Measurements from ENCODE around the gene HBS1L. TPM values are rescaled to one million over a fixed set of nuclear protein-coding genes. Genes with fewer than 3 reads are reported as not detected.

HBS1L gene
- total RNA-seq, 4 donors from 2014 or later: 52.8 to 87.1 (median 70.7) TPM

- TF ChIP-seq POLR2A (IDR thresholded peaks at IDR 0.05) (no peak), CTCF (IDR thresholded peaks at IDR 0.05) (no peak)
Measured at GRCh38 chr6:134936931-134937330, 117.7 kb downstream of the HBS1L start.

GRCh38 chr6:134936476-134936875, 118.1 kb downstream of the HBS1L start:
- Histone ChIP-seq H3K4me1 (no peaks in the 10 kb centered on the region), H3K4me3 (replicated peaks in 1 of 3) (no peak overlapping the region), H3K27ac (no peak overlapping the region), H3K27me3 (no peaks in the 10 kb centered on the region), H3K9me3 (no peaks in the 10 kb centered on the region), H3K36me3 (no peaks in the 10 kb centered on the region)
- TF ChIP-seq CTCF (IDR thresholded peaks at IDR 0.05) (no peak), POLR2A (IDR thresholded peaks at IDR 0.05) (no peak)
- no peak for DNase-seq
- 93 to 94% methylated on average over 5 of the region's 5 CpGs for WGBS, 2 donors
- intact Hi-C loops (cut with DNase I): loop anchor here (10.0 kb wide), 1 partner anchor 812 kb away; no protein-coding TSS in a partner anchor

More at GRCh38 chr6:134936931-134937330, 117.7 kb downstream of the HBS1L start:
- Histone ChIP-seq H3K27me3 (no peaks in the 10 kb centered on the region), H3K27ac (no peak overlapping the region), H3K9me3 (no peaks in the 10 kb centered on the region), H3K4me1 (no peaks in the 10 kb centered on the region), H3K4me3 (replicated peaks in 1 of 3) (no peak overlapping the region), H3K36me3 (no peaks in the 10 kb centered on the region)
- no peak for DNase-seq
- 80 to 82% methylated on average over 5 of the region's 5 CpGs for WGBS, 2 donors
- intact Hi-C loops (cut with DNase I): loop anchor here (10.0 kb wide), 1 partner anchor 812 kb away; no protein-coding TSS in a partner anchor

- WGBS, 2 donors: 94 to 97% methylated on average over 5 of the region's 5 CpGs
- intact Hi-C loops (cut with DNase I): loop anchor here (10.0 kb wide), 1 partner anchor 810 kb away; no protein-coding TSS in a partner anchor
Measured at GRCh38 chr6:134934793-134935485, 119.7 kb downstream of the HBS1L start.

GRCh38 chr6:134932535-134933470, 121.8 kb downstream of the HBS1L start:
- Histone ChIP-seq H3K27ac (no peak overlapping the region), H3K4me1 (no peaks in the 10 kb centered on the region), H3K9me3 (no peaks in the 10 kb centered on the region), H3K4me3 (replicated peaks in 1 of 3) (no peak overlapping the region), H3K27me3 (no peaks in the 10 kb centered on the region), H3K36me3 (no peaks in the 10 kb centered on the region)
- TF ChIP-seq POLR2A (IDR thresholded peaks at IDR 0.05) (no peak), CTCF (IDR thresholded peaks at IDR 0.05) (no peak)
- WGBS, 2 donors: 90 to 98% methylated on average over 6 to 10 of the region's 11 CpGs
- no peak for DNase-seq
- intact Hi-C loops (cut with DNase I): loop anchor here (10.0 kb wide), 1 partner anchor 808 kb away; no protein-coding TSS in a partner anchor

More at GRCh38 chr6:134934793-134935485, 119.7 kb downstream of the HBS1L start:
- DNase-seq: no peak
- Histone ChIP-seq H3K4me3 (replicated peaks in 1 of 3) (no peak overlapping the region), H3K27me3 (no peaks in the 10 kb centered on the region), H3K27ac (no peak overlapping the region), H3K9me3 (no peaks in the 10 kb centered on the region), H3K4me1 (no peaks in the 10 kb centered on the region), H3K36me3 (no peaks in the 10 kb centered on the region)
- TF ChIP-seq CTCF (IDR thresholded peaks at IDR 0.05): no peak
- no peak for TF ChIP-seq POLR2A (IDR thresholded peaks at IDR 0.05)

Measured in thyroid gland (tissue), 4 donors.